Measurements from ENCODE around the gene NKAIN2.

Gene NKAIN2

DNA sequence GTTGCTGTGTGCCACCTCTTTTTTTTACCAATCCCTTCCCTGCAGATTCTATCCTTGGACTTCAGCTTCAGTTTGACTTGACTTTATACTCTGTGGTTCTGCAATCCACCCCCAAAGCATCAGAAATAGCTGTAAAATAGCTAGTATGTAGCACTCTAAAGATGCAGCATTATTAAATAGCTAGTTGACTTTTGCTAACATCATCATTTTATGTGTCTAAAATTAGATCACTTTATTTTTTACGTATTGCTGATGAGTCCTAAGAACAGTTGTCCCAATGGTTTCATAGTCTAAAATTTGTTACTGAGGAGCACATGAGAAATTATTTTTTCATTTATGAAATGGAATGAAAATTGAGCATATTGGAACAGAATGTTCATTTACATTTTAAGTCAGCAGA, 138.2 kb downstream of the NKAIN2 start:
- TF ChIP-seq CTCF (IDR thresholded peaks at IDR 0.05; ENCODE audit: low read depth, low read length), result no peak
- H3K4me3 ChIP-seq (ENCODE audit: low read depth, low read length), result no peak overlapping the region

DNA sequence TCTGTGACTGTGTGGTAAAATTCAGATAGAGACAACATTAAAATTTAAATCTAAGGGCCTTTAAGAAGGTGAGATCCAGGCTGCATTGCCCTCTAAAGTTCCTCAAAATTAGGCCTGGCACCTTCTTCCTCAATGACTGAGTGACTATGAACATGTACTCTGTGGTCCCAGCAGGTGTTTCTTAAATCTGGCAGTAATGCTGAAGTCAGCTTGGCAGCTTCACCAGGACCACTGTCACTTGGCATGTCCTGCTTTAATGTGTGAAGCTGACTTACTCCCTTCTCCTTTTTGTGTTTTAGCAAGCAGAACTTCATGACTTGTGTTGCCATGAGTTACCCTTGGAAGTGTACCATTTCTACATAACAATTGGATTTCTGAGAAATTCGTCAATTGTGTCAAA, 141.7 kb downstream of the NKAIN2 start:
- TF ChIP-seq CTCF (IDR thresholded peaks at IDR 0.05; ENCODE audit: low read depth, low read length), result no peak
- no peak overlapping the region for H3K4me3 ChIP-seq (ENCODE audit: low read depth, low read length)

- no peak for TF ChIP-seq CTCF (IDR thresholded peaks at IDR 0.05; ENCODE audit: low read depth, low read length)
These were observed 150.3 kb downstream of the NKAIN2 start for GRCh38 chr6:123953920-123954319.

DNA sequence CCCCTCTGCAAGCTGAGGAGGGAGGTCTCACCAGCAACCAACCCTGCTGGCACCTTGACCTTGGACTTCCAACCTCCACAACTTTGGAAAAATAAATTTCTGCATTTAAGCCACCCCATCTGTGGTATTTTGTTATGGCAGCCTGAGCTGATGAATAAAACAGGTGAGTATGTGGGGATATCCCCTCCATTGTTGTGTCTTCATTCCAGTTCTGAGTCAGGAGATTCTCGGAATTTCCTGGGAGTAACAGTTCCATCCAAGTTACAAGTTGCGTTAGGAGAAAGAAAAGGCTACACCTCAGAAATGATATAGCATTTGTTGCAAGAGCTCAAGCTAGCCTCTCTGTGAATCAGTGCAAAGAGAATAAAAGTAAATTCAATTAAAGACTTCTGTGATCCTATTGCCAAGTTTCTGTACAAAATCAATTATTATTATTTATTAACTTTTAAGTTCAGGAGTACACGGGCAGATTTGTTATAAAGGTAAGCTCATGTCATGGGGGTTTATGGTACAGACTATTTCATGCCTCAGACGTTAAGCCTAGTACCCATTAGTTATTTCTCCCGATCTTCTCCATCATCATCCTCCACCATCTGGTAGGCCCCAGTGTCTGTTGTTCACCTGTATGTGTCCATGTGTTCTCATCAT, 153.0 kb downstream of the NKAIN2 start:
- no peak for TF ChIP-seq CTCF (IDR thresholded peaks at IDR 0.05; ENCODE audit: low read depth, low read length)
- H3K4me3 ChIP-seq (ENCODE audit: low read depth, low read length), result no peak overlapping the region

More at GRCh38 chr6:123953920-123954319, 150.3 kb downstream of the NKAIN2 start:
- H3K4me3 ChIP-seq (ENCODE audit: low read depth, low read length), result no peak overlapping the region

DNA sequence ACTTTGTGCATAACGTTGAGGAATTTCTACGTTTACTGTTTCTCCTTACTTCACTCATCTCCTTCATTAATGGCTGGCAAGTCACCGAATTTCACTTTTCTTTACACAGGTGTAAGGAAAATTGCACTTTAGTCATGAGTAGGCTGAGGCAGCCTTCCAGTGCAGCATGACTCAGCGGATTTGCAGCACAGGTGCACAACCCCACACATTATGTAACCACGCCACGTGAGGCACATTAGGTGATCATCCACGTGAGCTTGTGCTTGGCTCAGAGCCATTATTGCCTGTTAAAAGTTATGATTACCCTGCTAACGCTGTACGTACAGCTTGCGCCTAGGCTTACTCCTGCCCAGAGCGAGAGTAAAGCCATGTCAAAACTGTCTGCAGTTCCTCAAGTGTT, 158.8 kb downstream of the NKAIN2 start:
- H3K4me3 ChIP-seq (ENCODE audit: low read depth, low read length), result no peak overlapping the region
- TF ChIP-seq CTCF (IDR thresholded peaks at IDR 0.05; ENCODE audit: low read depth, low read length), result no peak

DNA sequence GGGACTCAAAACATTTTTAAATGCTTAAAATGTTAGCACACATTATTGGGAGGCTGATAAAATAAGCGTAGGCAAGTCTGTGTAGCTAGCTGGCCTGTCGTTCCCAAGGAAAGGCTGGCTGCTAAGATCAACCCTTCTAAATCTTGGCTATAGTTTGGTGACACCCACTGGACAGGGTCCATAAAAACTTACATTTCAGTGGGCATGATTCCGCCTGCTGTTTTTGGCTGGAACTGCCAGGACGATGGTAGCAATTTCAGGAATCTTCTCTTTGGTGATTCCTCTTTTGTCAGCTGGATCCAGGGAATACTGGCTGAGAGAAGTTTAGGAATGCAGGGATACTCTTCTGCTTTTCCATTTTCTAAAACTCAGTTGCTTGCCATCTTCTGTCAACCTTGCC, 162.2 kb downstream of the NKAIN2 start:
- TF ChIP-seq CTCF (IDR thresholded peaks at IDR 0.05; ENCODE audit: low read depth, low read length), result no peak
- H3K4me3 ChIP-seq (ENCODE audit: low read depth, low read length), result no peak overlapping the region

DNA sequence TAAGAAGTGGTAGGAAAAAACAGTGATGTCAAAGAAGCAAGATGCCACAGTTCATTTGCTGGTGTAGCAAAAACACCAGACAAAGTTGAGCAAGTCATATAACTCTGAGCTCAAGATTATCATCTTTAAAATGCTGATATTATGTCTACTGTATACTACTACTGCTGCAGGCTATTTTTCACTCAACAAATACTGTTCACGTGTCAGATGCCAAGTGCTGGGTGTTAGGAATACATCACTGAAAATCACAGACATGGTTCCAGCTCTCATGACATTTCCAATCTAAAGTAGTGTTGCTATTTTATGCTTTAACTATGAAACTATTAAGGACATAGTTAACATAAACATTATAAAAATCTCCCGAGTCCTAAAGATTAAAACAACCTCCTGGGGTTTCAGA, 163.0 kb downstream of the NKAIN2 start:
- TF ChIP-seq CTCF (IDR thresholded peaks at IDR 0.05; ENCODE audit: low read depth, low read length), result no peak
- no peak overlapping the region for H3K4me3 ChIP-seq (ENCODE audit: low read depth, low read length)
